HepG2 (cell line): ENCODE results near the gene CRABP1. TPM values are rescaled to one million over a fixed set of nuclear protein-coding genes. Genes with fewer than 3 reads are reported as not detected.

ENCODE experiments used
- ATAC-seq: fragments of 200-7000 bp; cut with Tn5 transposase; 3 replicates; pipeline ENCODE4 v1.9.1; 2020; ENCODE audit warnings: mild to moderate bottlenecking, moderate library complexity
- BruUV-seq: library from RNA; stranded (reverse); fragments of 400-500 nt; replicated peaks from 2 replicates; lab custom pipeline; 2021; lab: Mats Ljungman, UMichigan
- CTCF ChIA-PET: fragments of 300-600 bp; formaldehyde crosslinking; extraction: SDS; loops from one replicate; lab custom pipeline; 2021; ENCODE audit warnings: low total read pairs, inconsistent platforms, low intra/inter-chr PET ratio; lab: Yijun Ruan, JAX
- POLR2A ChIA-PET: fragments of 350-600 bp; sonication (Branson Sonifier 250); formaldehyde crosslinking; loops from one replicate; lab custom pipeline; 2020; ENCODE audit warnings: antibody characterized with exemption, inconsistent platforms; lab: Yijun Ruan, JAX
- DNase-seq: peaks from one replicate; pipeline ENCODE4 v3.0.0-alpha.2; 2015; ENCODE audit warnings: low spot score
- FAIRE-seq: peaks from 3 replicates; lab custom pipeline; 2011; peaks lifted over from hg19 to GRCh38; lab: Jason Lieb, UNC
- H2AFZ ChIP-seq: one replicate; pipeline ENCODE4 v1.6.1; 2011; ENCODE audit warnings: low read length, inconsistent platforms
- H3K27ac ChIP-seq: fragments of 300-600 bp; 3 replicates; pipeline ENCODE4 v1.8.0; 2011; ENCODE audit warnings: mixed run types, mild to moderate bottlenecking, mixed read lengths, low read length, inconsistent platforms; ENCODE audit not compliant: insufficient read depth; ENCODE audit errors: extremely low read length
- H3K27me3 ChIP-seq, 2 experiments: fragments of 200-600 bp in 1 of 2; 2 replicates in 1 of 2; 3 replicates in 1 of 2; pipeline versions ENCODE4 v1.6.0 to v1.8.0; 2011; ENCODE audit warnings: low read length in 2 of 2, mild to moderate bottlenecking in 2 of 2, moderate library complexity in 2 of 2, inconsistent platforms in 1 of 2; ENCODE audit not compliant: insufficient read depth in 2 of 2, control insufficient read depth in 1 of 2
- H3K36me3 ChIP-seq, 2 experiments: fragments of 200-600 bp in 1 of 2; replicated peaks in 1 of 2; 2 replicates in 1 of 2; 3 replicates in 1 of 2; pipeline versions ENCODE4 v1.5.1 to v1.8.0; 2011; ENCODE audit warnings: low read length in 2 of 2, inconsistent platforms in 1 of 2; ENCODE audit not compliant: insufficient read depth in 2 of 2, control insufficient read depth in 1 of 2
- H3K4me1 ChIP-seq: 2 replicates; pipeline ENCODE4 v1.5.1; 2012; ENCODE audit warnings: low read length, inconsistent platforms; ENCODE audit not compliant: insufficient read depth
- H3K4me2 ChIP-seq: 2 replicates; pipeline ENCODE4 v1.6.0; 2011; ENCODE audit warnings: low read depth, low read length, inconsistent platforms
- H3K4me3 ChIP-seq, 3 experiments: fragments of 200-600 bp in 1 of 3; sonication (generic), shearing (Covaris generic) in 1 of 3; replicated peaks in 1 of 3; 2 replicates each; pipeline ENCODE4 v1.5.1; 2011 to 2016; ENCODE audit warnings: low read length in 3 of 3, inconsistent platforms in 2 of 3, low read depth in 2 of 3, mild to moderate bottlenecking in 2 of 3, control low read depth in 1 of 3, mixed read lengths in 1 of 3; ENCODE audit not compliant: insufficient read depth in 1 of 3
- H3K79me2 ChIP-seq: one replicate; pipeline ENCODE4 v1.6.1; 2011; ENCODE audit warnings: low read length, inconsistent platforms; ENCODE audit not compliant: insufficient read depth
- H3K9ac ChIP-seq: 2 replicates; pipeline ENCODE4 v1.6.0; 2011; ENCODE audit warnings: mild to moderate bottlenecking, low read depth, low read length, inconsistent platforms; ENCODE audit not compliant: insufficient read depth
- H3K9me3 ChIP-seq: 2 replicates; pipeline ENCODE4 v1.5.1; 2012; ENCODE audit warnings: mild to moderate bottlenecking, low read length
- H4K20me1 ChIP-seq: 2 replicates; pipeline ENCODE4 v1.6.0; 2011; ENCODE audit warnings: inconsistent platforms, mild to moderate bottlenecking, low read length, moderate library complexity; ENCODE audit not compliant: insufficient read depth
- MIER2 ChIP-seq: IDR thresholded peaks from 2 replicates; pipeline ENCODE4 v1.6.1; 2016; ENCODE audit warnings: missing biosample characterization, missing genetic modification reagents
- REXO4 ChIP-seq: sonication (generic); formaldehyde crosslinking; IDR thresholded peaks from 2 replicates; pipeline ENCODE4 v1.8.0; 2022; ENCODE audit warnings: missing genetic modification reagents, mild to moderate bottlenecking, borderline replicate concordance
- WGBS: methylation state at CpG from one replicate; pipeline ENCODE4 v1.1.6; 2017; ENCODE audit warnings: low lambda C conversion rate; 5-methylcytosine and 5-hydroxymethylcytosine counted together
- in situ Hi-C: cut with HindIII; loops from 2 replicates; pipeline ENCODE4 v1.10.0; 2017; ENCODE audit warnings: low pct_unique_long_range_greater_than_20kb; ENCODE audit not compliant: extremely low pct_ligation_motif_present
- intact Hi-C: fragments of 100-400 bp; cut with micrococcal nuclease; formaldehyde crosslinking; loops from one replicate; pipeline ENCODE4 v1.10.0; 2022; ENCODE audit not compliant: unreplicated experiment
- polyA plus RNA-seq, 8 experiments: library from polyadenylated mRNA; depleted of rRNA in 3 of 8; stranded (reverse) in 7 of 8; unstranded in 1 of 8; fragments of >200 nt; fragmentation: Illumina TruSeq in 4 of 8; extraction: Trizol in 4 of 8; gene quantifications; 2 replicates each; pipeline versions ENCODE4 v1.2.1 to v1.2.3, GENCODE V29; 2011 to 2016; ENCODE audit warnings: low read depth in 4 of 8, missing spikeins in 1 of 8, mixed read lengths in 1 of 8; ENCODE audit not compliant: insufficient read depth in 1 of 8
- total RNA-seq, 5 experiments: library from RNA; depleted of rRNA; stranded (reverse); fragments of >200 nt; fragmentation: Illumina TruSeq; extraction: Trizol; gene quantifications; 2 replicates each; pipeline ENCODE4 v1.2.3, GENCODE V29; 2016; ENCODE audit warnings: low read depth in 1 of 5
- TF ChIP-seq, protein P1 (sequence below): sonication (generic); formaldehyde crosslinking; IDR thresholded peaks from 2 replicates; pipeline ENCODE4 v1.4.0; 2020; ENCODE audit warnings: missing genetic modification reagents, mild to moderate bottlenecking, borderline replicate concordance

CRABP1 gene
- total and polyA plus RNA-seq, 2 of the 13 experiments (the other 11 are each of a cell fraction or from before 2014, with no cell fraction given), result not detected

DNA sequence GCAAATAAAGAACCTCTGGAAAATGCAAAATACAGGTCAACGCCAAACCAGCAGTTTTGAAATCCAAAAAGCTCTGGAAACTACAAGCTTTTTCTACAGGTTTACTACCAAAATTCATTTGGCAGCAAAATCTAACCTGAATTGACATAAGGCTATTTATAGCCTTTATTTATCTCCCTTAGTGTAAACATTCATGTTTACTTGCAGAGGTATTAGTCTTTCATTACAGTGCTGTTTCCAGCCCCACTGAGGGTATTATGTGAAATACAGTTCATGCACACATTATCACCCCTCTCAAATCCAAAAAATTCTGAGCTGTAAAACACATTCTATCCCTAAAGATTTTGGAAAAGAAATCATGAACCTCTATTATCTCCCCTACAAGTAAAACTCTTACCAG, 47.9 kb upstream of the CRABP1 start:
- BruUV-seq, result no TSS peak
- Histone ChIP-seq H3K79me2 (peaks cover 9% of the 10 kb centered on the region), H3K4me1 (peaks cover 12% of the 10 kb centered on the region), H3K9me3 (no peaks in the 10 kb centered on the region), H3K27ac (no peak overlapping the region), H3K4me3 (no peak overlapping the region), H4K20me1 (no peaks in the 10 kb centered on the region), H3K9ac (no peak overlapping the region), H3K4me2 (no peak overlapping the region), H3K36me3 (peaks cover 9 to 51% of the 10 kb centered on the region in 2 experiments; a peak in 4 of 5 replicates), H2AFZ (no peak overlapping the region), H3K27me3 (no peaks in the 10 kb centered on the region)
- POLR2A ChIA-PET, result no interaction called here
- WGBS, result 96% methylated on average over 1 of the region's 1 CpG
- FAIRE-seq, result no peak
- CTCF ChIA-PET, result no interaction called here
- TF ChIP-seq, protein P1, sequence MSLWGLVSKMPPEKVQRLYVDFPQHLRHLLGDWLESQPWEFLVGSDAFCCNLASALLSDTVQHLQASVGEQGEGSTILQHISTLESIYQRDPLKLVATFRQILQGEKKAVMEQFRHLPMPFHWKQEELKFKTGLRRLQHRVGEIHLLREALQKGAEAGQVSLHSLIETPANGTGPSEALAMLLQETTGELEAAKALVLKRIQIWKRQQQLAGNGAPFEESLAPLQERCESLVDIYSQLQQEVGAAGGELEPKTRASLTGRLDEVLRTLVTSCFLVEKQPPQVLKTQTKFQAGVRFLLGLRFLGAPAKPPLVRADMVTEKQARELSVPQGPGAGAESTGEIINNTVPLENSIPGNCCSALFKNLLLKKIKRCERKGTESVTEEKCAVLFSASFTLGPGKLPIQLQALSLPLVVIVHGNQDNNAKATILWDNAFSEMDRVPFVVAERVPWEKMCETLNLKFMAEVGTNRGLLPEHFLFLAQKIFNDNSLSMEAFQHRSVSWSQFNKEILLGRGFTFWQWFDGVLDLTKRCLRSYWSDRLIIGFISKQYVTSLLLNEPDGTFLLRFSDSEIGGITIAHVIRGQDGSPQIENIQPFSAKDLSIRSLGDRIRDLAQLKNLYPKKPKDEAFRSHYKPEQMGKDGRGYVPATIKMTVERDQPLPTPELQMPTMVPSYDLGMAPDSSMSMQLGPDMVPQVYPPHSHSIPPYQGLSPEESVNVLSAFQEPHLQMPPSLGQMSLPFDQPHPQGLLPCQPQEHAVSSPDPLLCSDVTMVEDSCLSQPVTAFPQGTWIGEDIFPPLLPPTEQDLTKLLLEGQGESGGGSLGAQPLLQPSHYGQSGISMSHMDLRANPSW (CRISPR knock-in tag), result no peak
- TF ChIP-seq MIER2 (CRISPR knock-in tag), result no peak
- no peak for TF ChIP-seq REXO4 (CRISPR knock-in tag)
- DNase-seq, result no peak
- in situ Hi-C loops, result no loop called here
- intact Hi-C loops, result no loop called here
- no peak for ATAC-seq
